Ammon's horn (tissue), 1 donor: ENCODE data around the gene TTLL3.

ENCODE experiments used
- DNase-seq: peaks from one replicate; pipeline ENCODE4 v3.0.0-alpha.2; 2016; ENCODE audit warnings: low spot score

TTLL3 gene

DNA sequence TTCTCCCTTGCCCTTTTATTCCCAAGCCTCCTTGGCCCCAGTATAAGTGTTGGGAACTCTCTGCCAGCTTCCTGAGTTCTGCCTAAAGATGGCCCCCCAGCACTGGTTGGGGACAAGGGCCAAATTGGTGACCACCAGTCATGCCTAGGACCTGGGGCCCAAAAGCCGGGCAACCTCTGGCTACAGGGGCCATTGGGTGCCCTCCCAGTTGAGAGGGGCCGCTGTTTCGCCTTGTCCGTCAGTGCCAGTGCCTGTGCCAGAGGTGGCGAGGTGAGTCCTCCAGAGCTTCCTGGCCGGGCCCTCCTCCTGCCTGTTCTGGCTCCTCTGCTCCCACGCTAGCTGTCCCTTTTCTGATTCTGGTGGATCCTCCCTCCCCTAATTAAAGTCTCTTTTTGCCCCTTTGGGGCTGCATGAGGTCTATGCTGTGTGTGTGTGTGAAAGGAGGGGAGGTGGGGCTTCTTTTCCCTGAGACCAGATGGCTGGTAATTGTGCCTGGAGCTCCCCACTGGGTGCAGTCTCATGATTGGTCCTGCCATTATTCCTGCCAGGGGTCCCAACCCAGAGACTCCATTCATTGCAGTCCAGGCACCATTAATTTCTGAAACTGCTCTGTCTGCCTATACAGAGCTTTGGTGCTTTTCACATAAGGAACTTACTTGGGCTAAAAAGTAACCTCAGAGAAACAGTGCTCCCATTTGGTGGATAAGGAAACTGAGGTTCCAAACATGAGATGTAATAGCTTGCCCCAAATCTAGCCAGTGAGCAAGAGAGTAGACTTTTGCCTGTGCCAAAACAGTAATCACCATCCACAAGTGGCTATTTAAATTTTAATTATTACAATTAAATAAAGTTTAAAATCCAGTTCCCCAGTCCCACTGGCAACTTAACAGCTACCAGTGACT is 3.1 kb upstream of the TTLL3 start:
- DNase-seq, result no peak

DNA sequence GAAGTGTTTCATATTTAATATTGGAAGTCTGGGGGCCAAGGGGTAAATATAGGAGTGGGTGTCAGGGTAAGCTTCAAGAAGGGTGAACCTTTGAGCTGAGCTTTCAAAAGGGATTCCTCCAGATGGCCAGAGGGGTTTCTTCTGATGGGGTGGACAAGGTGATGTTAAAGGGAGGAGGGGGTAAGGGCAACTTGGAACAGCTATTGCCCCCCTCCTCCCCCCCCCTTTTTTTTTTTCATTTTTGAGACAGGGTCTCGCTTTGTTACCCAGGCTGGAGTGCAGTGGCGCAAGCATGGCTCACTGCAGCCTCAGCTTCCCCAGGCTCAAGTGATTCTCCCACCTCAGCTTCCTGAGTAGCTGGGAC is 2.1 kb upstream of the TTLL3 start:
- DNase-seq, result no peak

- no peak for DNase-seq
These were observed 1.6 kb upstream of the TTLL3 start for GRCh38 chr3:9808345-9809037.

DNA sequence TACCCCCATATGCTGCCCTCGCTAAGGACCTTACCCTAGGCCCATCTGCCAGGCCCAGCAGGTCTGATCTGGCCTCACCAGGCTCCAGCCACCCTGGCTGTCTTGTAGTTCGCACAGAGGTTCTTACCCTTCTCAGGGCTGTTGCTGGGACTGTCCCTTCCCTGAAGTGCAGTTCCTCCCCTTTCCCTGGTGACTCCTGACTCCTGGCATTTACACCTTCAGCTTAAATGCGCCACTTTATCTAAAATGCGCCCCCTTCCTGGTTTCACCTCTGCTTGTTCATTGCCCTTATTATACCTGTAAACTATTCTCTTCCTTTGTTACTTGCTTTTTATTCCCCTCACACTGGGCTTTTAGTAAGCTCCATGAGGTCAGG is 835 bp upstream of the TTLL3 start:
- no peak for DNase-seq

- DNase-seq, result no peak
These were observed 340 bp downstream of the TTLL3 start for GRCh38 chr3:9810433-9810770.

DNA sequence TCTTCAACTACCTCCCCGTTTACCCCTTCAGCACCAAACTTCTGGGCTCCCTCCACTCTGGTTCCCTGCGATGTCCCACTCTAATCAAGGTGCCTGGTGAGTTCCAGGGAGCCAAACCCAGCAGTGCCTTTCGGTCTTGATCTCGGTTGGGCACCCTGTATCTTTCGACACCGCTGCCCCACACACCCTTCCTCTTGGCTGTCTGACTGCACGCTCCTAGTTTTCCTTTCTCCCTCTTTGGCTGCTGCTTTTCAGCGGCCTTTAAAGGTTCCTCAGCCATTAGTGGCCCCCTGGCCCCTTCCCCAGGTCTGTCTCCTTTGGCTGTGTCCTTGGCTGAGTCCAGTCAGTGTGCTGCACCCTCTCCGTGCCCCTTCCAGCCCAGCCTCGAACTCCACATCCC is 784 bp downstream of the TTLL3 start:
- no peak for DNase-seq

DNA sequence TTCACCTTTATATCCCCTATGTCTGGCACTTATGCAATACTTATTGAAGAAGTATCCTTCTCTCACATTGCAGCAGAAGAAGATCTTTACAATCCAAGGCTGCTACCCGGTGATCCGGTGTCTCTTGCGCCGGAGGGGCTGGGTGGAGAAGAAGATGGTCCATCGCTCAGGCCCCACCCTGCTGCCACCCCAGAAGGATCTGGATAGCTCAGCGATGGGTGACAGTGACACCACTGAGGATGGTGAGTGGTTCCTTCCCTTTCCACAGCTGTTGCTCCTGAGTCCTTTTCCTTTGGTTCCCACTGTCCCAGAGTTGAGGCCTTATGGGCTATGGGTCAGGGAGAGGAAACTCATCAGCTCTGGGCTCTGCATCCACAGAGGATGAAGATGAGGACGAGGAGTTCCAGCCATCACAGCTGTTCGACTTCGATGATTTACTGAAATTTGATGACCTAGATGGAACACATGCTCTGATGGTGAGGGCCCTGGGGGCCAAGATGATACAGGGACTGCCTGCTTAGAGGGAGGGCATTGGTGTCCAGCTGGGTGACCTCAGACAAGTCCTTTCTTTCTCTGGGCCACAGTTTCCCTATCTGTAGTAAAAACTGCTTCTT is 2.9 kb downstream of the TTLL3 start:
- no peak for DNase-seq

- no peak for DNase-seq
These were observed 5.9 kb downstream of the TTLL3 start for GRCh38 chr3:9815986-9816385.

DNA sequence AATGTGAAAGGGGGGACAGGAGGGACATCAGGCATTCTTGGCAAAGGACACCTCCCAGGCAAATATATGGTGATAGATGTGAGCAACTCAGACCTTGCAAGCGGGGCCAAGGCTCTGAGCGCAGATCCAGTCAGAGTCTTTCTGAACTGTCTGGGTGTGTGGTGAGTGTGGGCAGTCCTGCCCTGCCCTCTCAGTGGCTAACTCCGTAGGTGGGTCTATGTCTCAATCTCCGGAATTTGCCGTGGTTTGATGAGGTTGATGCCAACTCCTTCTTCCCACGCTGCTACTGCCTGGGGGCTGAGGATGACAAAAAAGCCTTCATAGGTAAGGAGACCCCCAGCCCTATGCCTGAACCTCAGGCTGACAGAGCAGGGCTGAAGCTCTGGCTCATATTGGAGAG is 7.4 kb downstream of the TTLL3 start:
- DNase-seq, result no peak

- DNase-seq, result no peak
These were observed 8.7 kb downstream of the TTLL3 start for GRCh38 chr3:9818666-9819335.

- no peak for DNase-seq
These were observed 10.5 kb downstream of the TTLL3 start for GRCh38 chr3:9820543-9820942.

DNA sequence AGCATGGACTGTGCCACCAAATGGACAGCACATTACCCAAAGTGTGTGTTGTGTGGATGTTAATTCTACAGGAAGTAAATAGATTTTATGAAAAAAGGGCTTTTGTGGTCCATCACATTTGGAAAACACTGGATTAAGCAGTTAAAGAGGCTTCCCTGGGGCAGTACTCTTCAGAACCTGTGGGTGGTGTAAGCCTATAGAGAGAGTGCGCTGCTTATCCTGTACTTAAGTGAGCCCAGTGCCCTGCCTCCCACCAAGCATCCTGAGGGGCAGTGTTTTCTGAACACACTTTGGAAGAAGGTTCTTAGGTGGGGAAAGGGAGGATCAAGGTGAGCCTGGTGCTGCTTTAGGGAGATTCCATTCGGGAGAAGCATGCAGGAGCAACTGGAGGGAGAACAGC is 10.9 kb downstream of the TTLL3 start:
- DNase-seq, result no peak

GRCh38 chr3:9825451-9826040 is 15.5 kb downstream of the TTLL3 start:
- no peak for DNase-seq

DNA sequence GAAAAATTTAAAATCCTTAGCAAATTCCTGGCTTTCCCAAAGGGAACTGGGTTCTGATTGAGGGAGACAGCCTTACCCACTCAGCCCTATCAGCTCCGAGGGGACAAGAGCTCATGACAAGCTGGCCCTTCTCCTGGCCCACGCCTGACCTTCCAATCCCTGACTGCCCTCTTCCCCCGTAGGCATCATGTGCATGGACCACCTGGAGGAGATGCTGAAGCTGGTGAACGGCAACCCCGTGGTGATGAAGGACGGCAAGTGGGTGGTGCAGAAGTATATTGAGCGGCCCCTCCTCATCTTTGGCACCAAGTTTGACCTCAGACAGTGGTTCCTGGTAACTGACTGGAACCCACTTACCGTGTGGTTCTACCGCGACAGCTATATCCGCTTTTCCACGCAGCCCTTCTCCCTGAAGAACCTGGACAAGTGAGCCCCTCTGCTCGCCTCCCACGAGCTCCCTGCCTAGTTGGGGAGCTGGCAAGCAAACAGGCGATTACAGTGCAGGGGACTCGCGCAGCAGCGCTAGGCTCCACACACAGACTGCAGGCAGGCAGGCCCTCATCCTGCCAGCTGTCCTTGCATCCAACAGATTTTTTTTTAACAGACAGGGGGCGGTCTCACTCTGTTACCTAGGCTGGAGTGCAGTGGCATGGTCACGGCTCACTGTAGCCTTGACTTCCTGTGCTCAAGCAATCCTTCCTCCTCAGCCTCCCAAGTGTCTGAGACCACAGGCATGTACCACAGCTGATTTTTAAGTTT is 16.9 kb downstream of the TTLL3 start:
- DNase-seq, result no peak

GRCh38 chr3:9828801-9829755 is 19.0 kb downstream of the TTLL3 start:
- DNase-seq, result no peak

- DNase-seq, result no peak
These were observed 21.2 kb downstream of the TTLL3 start for GRCh38 chr3:9831253-9831652.

- DNase-seq, result no peak
These were observed 23.0 kb downstream of the TTLL3 start for GRCh38 chr3:9833078-9833477.

GRCh38 chr3:9834520-9835380 is 24.7 kb downstream of the TTLL3 start:
- no peak for DNase-seq
